GM21390 (cell line): Measurements from ENCODE around the gene PLA2G4D.

Experiments
- ATAC-seq: cut with Tn5 transposase; IDR thresholded peaks from one replicate; pipeline ENCODE4 v1.9.1; 2021; ENCODE audit not compliant: unreplicated experiment

PLA2G4D gene

DNA sequence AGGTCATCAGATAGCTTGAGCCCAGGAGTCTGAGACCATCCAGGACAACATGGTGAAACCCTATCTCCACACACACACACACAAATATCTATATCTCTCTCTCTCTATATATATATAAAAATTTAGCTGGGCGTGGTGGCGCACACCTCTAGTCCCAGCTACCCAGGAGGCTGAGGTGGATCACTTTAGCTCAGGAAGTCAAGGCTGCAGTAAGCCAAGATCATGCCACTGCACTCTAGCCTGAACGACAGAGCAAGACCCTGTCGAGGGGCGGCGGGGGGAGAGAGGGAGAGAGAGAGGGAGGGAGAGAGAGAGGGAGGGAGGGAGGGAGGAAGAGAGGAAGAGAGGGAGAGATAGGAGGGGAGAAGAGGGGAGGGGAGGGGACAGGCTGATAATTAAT, 34.1 kb upstream of the PLA2G4D start:
- no peak for ATAC-seq

GRCh38 chr15:42123546-42123945, 29.2 kb upstream of the PLA2G4D start:
- no peak for ATAC-seq

GRCh38 chr15:42121682-42122081, 27.3 kb upstream of the PLA2G4D start:
- no peak for ATAC-seq

- no peak for ATAC-seq
These were observed 26.7 kb upstream of the PLA2G4D start for GRCh38 chr15:42121021-42121420.

- ATAC-seq: no peak
These were observed 25.9 kb upstream of the PLA2G4D start for GRCh38 chr15:42120285-42120684.

DNA sequence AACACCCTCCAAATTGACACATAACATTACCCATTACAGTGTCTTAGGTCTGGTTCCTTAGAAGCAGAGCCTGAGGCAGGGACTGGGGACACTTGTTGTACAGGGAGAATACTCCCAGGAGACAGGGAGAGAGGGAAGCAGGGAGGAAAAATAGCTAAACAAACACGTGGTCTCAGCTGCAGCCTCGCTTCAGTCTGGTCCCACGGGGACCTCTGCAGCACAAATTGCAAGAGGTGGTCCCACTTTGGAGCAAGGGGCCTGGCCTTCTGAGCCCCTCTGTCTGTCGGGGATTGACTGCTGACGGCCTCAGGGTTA, 25.0 kb upstream of the PLA2G4D start:
- ATAC-seq: no peak

DNA sequence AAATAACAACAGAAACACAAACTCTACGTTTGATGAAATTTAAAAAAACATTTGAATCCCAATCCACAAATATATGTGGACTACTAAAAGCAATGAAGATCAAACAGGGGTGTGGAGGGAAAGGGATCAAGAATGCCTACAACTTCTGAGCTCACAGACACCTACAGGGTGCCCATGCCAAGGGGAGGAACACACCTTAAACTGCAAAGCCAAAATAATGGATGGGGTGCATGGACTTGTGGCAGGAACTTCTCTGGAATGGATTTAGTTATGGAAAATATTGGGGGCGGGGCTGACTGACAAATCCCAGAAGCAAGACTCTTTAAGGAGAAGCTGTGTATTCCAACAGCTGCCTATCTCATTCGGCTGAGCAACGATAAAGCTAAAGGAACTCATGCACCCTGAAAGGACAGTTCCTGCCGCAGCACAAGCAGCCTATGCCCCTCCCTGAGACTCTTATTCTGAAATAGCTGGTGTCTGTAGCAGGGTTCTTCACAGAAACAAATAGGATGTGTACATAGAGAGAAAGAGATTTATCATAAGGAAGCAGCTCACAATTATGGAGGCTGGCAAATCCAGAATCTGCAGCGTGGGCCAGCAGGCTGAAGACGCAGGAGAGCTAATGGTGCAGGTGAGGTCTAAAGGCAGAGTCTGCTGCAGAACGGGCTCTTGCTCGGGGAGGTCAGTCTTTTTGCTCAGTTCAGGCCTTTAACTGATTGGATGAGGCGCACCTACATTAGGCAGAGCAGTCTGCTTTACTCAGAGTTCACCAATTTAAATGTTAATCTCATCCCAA, 24.5 kb upstream of the PLA2G4D start:
- no peak for ATAC-seq

DNA sequence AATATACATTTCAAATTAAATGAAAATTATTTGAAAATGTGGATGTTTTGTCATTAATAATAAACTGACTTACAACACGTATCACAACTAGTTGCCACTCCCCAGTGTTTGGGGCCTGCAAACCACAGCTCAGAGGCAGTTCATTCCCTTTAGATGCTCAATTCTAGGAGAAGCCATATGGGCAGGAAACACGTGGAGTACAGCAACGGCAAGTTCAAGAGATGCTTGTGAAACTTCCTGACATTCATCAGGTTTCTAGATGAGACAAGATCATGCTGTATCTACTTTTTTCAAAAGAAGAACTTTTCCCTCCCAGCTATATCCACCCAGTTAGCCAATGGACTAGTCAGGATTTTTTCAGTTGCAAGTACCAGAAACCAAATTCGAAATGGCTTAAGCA, 17.6 kb upstream of the PLA2G4D start:
- ATAC-seq: no peak

- ATAC-seq: no peak
These were observed 16.0 kb upstream of the PLA2G4D start for GRCh38 chr15:42110367-42110766.

DNA sequence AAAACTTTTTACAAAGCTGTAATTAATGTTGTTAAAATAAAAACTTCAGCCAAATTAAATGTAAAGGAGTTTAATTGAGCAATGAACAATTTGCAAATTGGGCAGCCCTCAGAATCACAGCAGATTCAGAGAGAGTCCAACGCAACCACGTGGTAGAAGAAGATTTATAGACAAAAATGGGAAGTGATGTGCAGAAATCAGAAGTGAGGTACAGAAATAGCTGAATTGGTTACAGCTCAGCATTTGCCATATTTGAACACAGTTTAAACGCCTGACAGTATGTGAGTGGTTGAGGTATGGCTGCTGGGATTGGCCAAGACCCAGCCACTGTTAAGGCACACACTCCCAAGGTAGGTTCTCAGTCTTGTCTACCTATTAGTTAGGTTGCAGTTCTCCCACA, 14.4 kb upstream of the PLA2G4D start:
- no peak for ATAC-seq

GRCh38 chr15:42108189-42108588, 13.8 kb upstream of the PLA2G4D start:
- ATAC-seq: no peak

DNA sequence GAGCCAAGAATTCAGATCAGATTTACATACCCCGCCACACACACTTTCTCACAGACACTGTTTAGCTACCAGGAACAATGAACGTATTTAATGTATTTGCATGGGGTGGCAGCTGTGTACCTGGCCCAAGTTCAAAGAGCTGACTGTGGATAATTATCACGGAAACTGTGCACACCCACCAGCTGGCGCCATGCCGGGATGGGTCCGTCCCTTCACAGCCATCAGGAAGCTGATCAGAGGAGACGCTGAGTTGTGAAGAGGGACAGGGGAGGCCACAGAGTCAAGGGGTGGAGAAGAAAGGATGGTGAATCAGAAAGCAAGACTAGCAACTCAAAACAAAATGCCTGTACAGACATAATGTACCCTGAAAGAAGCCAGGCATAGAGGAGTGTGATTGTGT, 13.1 kb upstream of the PLA2G4D start:
- no peak for ATAC-seq

- no peak for ATAC-seq
These were observed 11.9 kb upstream of the PLA2G4D start for GRCh38 chr15:42106288-42106687.

- no peak for ATAC-seq
These were observed 9.9 kb upstream of the PLA2G4D start for GRCh38 chr15:42104095-42104891.

- no peak for ATAC-seq
These were observed 8.4 kb upstream of the PLA2G4D start for GRCh38 chr15:42102646-42103235.

DNA sequence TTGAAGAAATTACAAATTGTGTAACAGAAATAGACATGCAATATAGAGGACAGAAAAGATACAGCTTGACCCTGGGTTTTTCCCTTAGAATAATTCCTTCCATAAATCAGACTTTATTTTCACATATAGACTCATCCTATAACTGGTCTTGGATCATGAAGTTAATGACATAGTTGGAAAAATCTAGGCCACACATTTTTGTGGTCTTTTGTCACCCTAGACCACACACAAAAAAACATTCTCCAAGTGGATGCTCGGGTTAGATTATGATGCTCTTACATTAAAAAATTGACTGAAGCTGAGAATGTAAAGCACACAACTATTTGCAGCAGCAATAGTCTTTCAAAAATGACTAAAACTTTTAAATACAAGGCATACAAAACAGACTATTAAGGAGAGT, 7.5 kb upstream of the PLA2G4D start:
- no peak for ATAC-seq

DNA sequence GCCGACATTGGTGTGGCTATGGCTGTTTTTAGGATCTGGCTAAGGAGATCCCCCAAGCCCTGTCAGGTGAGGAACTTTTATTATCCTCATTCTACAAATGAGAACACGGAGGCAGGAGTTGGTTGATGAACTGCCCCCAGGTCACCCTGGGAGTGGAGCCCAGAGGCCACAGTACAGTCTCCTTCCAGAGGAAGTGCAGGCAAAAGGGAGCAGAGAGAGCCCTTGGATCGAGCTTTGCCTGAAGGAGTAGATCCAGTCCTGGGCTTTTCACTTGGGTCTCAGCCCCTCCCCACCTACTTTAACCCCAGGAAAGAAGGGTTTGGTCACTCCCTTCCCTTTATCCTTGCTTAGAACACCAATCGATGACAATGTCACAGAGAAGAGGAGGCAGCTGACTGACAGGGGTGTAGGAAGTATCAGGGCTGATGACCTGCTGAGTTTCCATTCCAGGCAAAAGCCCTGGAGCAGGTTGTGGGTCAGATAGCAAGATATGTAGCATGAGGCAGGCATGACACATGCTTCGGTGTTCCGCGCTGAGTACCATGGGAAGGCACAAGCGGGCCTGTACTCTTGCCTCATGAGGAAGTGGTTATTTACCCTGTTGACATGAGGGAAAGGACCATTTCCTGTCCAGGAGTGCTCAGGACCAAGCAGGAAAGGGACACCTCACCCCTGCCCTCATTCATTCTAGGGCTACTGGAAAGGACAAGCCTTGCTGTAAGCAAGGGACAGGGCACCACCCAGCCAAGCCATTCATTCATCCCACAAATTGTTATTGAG, 5.8 kb upstream of the PLA2G4D start:
- ATAC-seq: no peak

GRCh38 chr15:42097018-42097417, 2.7 kb upstream of the PLA2G4D start:
- ATAC-seq: no peak

GRCh38 chr15:42093966-42094365, 396 bp downstream of the PLA2G4D start:
- ATAC-seq: no peak

DNA sequence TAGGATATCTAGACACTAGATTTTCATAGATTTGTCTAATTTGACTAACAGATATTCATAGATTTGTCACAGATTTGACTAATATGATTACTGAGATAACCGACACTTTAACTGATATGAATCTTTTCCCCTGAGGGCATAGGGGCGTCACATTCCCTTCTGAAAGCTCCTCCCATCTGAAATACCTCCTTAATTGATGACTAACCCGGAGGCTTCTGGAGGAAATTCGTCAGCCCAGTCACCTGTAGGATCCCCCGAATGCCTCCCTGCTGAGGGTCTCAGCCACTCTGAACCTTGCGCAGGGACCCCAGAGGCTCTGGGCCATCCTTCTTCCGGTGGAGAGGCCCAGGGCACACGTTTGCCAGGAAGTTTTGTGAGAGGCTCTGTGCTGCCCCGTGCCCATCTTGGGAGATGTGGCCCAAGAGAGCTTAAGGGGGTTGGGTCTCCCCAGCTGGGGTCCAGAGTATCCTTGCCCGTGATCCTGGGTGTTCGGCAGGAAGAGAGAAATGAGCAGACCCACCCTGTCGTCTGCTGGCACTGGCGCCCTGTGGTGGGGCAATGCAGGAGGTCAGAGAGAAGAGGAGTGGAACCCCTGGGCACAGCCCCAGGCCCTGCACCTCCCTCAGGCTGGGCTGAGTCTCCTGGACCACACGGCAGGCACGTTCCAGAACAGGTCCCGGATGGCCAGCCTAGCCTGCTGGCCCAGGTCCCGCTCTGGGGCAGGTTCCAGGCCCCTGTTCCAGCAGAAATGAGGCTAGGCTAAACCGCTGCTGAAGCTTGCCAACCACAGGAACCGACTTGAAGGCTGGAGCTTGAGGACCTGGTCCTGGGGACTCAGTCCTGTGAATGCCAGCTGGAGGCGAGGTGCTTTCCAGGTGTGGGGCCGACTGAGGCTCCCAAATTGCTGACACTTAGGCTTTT, 1.7 kb downstream of the PLA2G4D start:
- no peak for ATAC-seq
